Measurements from ENCODE around the gene TNS1. TPM values are rescaled to one million over a fixed set of nuclear protein-coding genes. Genes with fewer than 3 reads are reported as not detected.

TNS1 gene
- total and polyA plus RNA-seq, 2 donors (not counting 1 experiment from before 2014, with no cell fraction given) = 0.10 to 0.86 TPM

DNA sequence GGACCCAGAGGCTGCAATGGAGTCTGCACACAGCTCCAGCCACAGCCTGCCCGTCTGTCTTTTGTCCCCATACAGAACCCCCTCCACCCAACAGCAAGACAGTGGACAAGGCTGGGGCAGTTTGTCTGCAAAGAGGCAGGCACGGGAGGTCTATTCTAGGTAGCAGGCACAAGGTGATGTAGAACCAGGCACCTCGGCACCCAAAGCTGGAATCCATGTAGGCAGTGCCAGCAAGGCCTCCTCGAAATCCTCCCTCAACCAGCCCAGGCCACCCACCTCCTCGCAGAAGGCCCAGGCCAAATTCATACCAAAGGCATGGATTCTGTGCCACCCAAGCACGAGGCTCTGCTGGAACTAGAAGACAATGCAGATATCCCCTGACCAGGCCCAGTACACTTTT, 179.2 kb downstream of the TNS1 start:
- H3K9me3 Mint-ChIP-seq (ENCODE audit: insufficient read depth) = no peaks in the 10 kb centered on the region
- intact Hi-C loops (cut with micrococcal nuclease) = no loop called here
- Histone ChIP-seq H3K36me3 (replicated peaks in 1 of 2; ENCODE audit: control extremely low read depth in 1 of 2, control insufficient read depth in 1 of 2, extremely low read depth in 1 of 2, insufficient read depth in 2 of 2, low read length in 1 of 2) (no peaks in the 10 kb centered on the region), H3K9me3 (ENCODE audit: control extremely low read depth in 1 of 3, control insufficient read depth in 2 of 3, insufficient read depth in 1 of 3, low read length in 2 of 3) (no peaks in the 10 kb centered on the region), H3K27me3 (replicated peaks in 1 of 4; ENCODE audit: control extremely low read depth in 1 of 4, control insufficient read depth in 3 of 4, insufficient read depth in 4 of 4, low read length in 3 of 4) (no peaks in the 10 kb centered on the region), H2AFZ (ENCODE audit: insufficient read depth, low read depth, low read length, poor library complexity, severe bottlenecking) (no peak overlapping the region), H3K27ac (ENCODE audit: low read length in 2 of 2) (no peak overlapping the region), H3K9ac (ENCODE audit: low read length) (no peak overlapping the region), H3K4me3 (ENCODE audit: control extremely low read depth in 1 of 5, extremely low read depth in 1 of 5, insufficient read depth in 1 of 5, low read depth in 2 of 5, low read length in 4 of 5) (no peak overlapping the region), H3K4me1 (ENCODE audit: control insufficient read depth in 2 of 2, insufficient read depth in 2 of 2, low read length in 2 of 2) (no peaks in the 10 kb centered on the region), H3K4me2 (replicated peaks; ENCODE audit: low read depth, low read length, poor library complexity, severe bottlenecking) (no peak overlapping the region), H4K20me1 (ENCODE audit: control insufficient read depth, insufficient read depth, low read length, poor library complexity, severe bottlenecking) (no peaks in the 10 kb centered on the region), H3K79me2 (ENCODE audit: control insufficient read depth, insufficient read depth, low read length) (no peaks in the 10 kb centered on the region)
- ChIA-PET CTCF (no interaction called here), POLR2A (no interaction called here)
- 76% methylated on average over 5 of the region's 6 CpGs for WGBS (ENCODE audit: insufficient coverage)
- ATAC-seq (ENCODE audit: low read depth) (no peak), DNase-seq (no peak)
- TF ChIP-seq EZH2 (IDR thresholded peaks at IDR 0.05; ENCODE audit: borderline replicate concordance, insufficient read depth, low read depth, low read length, poor library complexity, severe bottlenecking) = no peak
- TF ChIP-seq, protein P1, sequence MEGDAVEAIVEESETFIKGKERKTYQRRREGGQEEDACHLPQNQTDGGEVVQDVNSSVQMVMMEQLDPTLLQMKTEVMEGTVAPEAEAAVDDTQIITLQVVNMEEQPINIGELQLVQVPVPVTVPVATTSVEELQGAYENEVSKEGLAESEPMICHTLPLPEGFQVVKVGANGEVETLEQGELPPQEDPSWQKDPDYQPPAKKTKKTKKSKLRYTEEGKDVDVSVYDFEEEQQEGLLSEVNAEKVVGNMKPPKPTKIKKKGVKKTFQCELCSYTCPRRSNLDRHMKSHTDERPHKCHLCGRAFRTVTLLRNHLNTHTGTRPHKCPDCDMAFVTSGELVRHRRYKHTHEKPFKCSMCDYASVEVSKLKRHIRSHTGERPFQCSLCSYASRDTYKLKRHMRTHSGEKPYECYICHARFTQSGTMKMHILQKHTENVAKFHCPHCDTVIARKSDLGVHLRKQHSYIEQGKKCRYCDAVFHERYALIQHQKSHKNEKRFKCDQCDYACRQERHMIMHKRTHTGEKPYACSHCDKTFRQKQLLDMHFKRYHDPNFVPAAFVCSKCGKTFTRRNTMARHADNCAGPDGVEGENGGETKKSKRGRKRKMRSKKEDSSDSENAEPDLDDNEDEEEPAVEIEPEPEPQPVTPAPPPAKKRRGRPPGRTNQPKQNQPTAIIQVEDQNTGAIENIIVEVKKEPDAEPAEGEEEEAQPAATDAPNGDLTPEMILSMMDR (IDR thresholded peaks at IDR 0.05) = no peak
- H3K4me3 Mint-ChIP-seq = no peak overlapping the region
- H3K27me3 Mint-ChIP-seq = no peaks in the 10 kb centered on the region
- H3K4me1 Mint-ChIP-seq = no peaks in the 10 kb centered on the region
- no peak overlapping the region for H3K27ac Mint-ChIP-seq

DNA sequence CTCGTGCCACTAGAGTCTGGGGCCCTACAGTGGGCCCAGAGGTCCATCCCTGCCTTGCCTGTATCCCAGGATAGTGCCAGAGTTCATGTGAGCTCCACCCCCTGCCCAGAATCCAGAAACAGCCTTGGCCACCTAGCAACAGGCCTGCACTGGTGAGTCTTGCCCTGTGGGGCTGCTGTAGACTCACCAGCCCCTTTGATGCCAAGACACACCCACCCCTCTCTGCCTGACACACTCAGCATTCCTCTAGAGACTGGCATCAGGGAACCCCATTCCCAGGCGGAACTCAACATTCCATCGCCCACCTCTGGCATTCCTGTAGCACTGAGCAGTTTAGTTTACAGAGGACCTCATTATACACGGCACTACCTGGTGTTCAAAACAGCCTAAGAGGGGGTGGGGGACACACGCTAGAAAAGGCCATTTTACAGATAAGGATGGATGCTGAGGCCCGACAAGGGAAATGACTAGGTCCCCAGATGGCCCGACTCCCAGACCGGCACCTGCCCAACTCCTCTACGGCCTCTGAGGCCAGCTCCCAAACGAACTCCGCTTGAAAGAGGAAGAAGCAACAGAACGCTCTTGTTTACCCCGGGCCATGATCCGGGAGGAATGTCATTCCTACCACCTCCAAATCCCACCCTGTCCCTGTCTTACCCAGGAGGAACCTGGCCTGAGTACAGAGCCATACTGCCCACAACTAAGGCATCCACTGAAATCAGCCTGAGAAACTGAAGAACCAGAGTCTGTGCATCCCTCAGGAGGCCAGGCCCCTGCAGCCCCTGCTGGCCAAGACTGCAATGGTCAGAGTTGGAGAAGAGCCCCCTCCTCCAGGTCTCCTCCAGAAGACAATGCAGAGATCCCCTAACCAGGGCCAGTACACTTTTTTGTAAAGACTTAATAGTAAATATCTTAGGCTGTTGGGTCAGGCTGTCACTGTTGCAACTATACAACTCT, 180.2 kb downstream of the TNS1 start:
- DNase-seq (no peak), ATAC-seq (ENCODE audit: low read depth) (no peak)
- H3K4me1 Mint-ChIP-seq = no peaks in the 10 kb centered on the region
- no peak overlapping the region for H3K4me3 Mint-ChIP-seq
- Histone ChIP-seq H4K20me1 (ENCODE audit: control insufficient read depth, insufficient read depth, low read length, poor library complexity, severe bottlenecking) (no peaks in the 10 kb centered on the region), H3K4me2 (replicated peaks; ENCODE audit: low read depth, low read length, poor library complexity, severe bottlenecking) (no peak overlapping the region), H3K36me3 (replicated peaks in 1 of 2; ENCODE audit: control extremely low read depth in 1 of 2, control insufficient read depth in 1 of 2, extremely low read depth in 1 of 2, insufficient read depth in 2 of 2, low read length in 1 of 2) (no peaks in the 10 kb centered on the region), H3K9ac (ENCODE audit: low read length) (no peak overlapping the region), H3K79me2 (ENCODE audit: control insufficient read depth, insufficient read depth, low read length) (no peaks in the 10 kb centered on the region), H3K4me1 (ENCODE audit: control insufficient read depth in 2 of 2, insufficient read depth in 2 of 2, low read length in 2 of 2) (no peaks in the 10 kb centered on the region), H3K27ac (ENCODE audit: low read length in 2 of 2) (no peak overlapping the region), H3K27me3 (replicated peaks in 1 of 4; ENCODE audit: control extremely low read depth in 1 of 4, control insufficient read depth in 3 of 4, insufficient read depth in 4 of 4, low read length in 3 of 4) (no peaks in the 10 kb centered on the region), H3K4me3 (ENCODE audit: control extremely low read depth in 1 of 5, extremely low read depth in 1 of 5, insufficient read depth in 1 of 5, low read depth in 2 of 5, low read length in 4 of 5) (no peak overlapping the region), H2AFZ (ENCODE audit: insufficient read depth, low read depth, low read length, poor library complexity, severe bottlenecking) (no peak overlapping the region), H3K9me3 (ENCODE audit: control extremely low read depth in 1 of 3, control insufficient read depth in 2 of 3, insufficient read depth in 1 of 3, low read length in 2 of 3) (no peaks in the 10 kb centered on the region)
- 92% methylated on average over 13 of the region's 14 CpGs for WGBS (ENCODE audit: insufficient coverage)
- no peaks in the 10 kb centered on the region for H3K27me3 Mint-ChIP-seq
- no peak for TF ChIP-seq EZH2 (IDR thresholded peaks at IDR 0.05; ENCODE audit: borderline replicate concordance, insufficient read depth, low read depth, low read length, poor library complexity, severe bottlenecking)
- TF ChIP-seq, protein P1 (IDR thresholded peaks at IDR 0.05) = no peak
- POLR2A ChIA-PET = no interaction called here
- H3K27ac Mint-ChIP-seq = no peak overlapping the region
- no peaks in the 10 kb centered on the region for H3K9me3 Mint-ChIP-seq (ENCODE audit: insufficient read depth)
- CTCF ChIA-PET = no interaction called here
- intact Hi-C loops (cut with micrococcal nuclease) = no loop called here

All from B cell (primary cell).